GM12872 (cell line): ENCODE results near the gene PHF12.

Experiments used
- CTCF ChIP-seq: IDR thresholded peaks from 3 replicates; pipeline ENCODE4 v1.5.1; 2011; ENCODE audit warnings: low read depth, mild to moderate bottlenecking, low read length, moderate library complexity; ENCODE audit not compliant: insufficient read depth

Gene PHF12

GRCh38 chr17:28941251-28941650 lies 10.1 kb downstream of the PHF12 start:
- TF ChIP-seq CTCF = no peak

- TF ChIP-seq CTCF = no peak
These were observed 10.6 kb downstream of the PHF12 start for GRCh38 chr17:28940675-28941074.

- TF ChIP-seq CTCF = no peak
These were observed 11.2 kb downstream of the PHF12 start for GRCh38 chr17:28940142-28940541.

- no peak for TF ChIP-seq CTCF
These were observed 12.8 kb downstream of the PHF12 start for GRCh38 chr17:28938552-28938951.

GRCh38 chr17:28937044-28937729 lies 14.1 kb downstream of the PHF12 start:
- TF ChIP-seq CTCF = no peak

GRCh38 chr17:28935744-28936460 lies 15.4 kb downstream of the PHF12 start:
- TF ChIP-seq CTCF = no peak

GRCh38 chr17:28929787-28930186 lies 21.5 kb downstream of the PHF12 start:
- no peak for TF ChIP-seq CTCF
